Lower lobe of right lung (tissue), 2 donors: ENCODE results near the gene FBF1. TPM values are rescaled to one million over a fixed set of nuclear protein-coding genes. Genes with fewer than 3 reads are reported as not detected.

Experiments used
- ATAC-seq, 2 donors: fragments of 200-7000 bp; cut with Tn5 transposase; one replicate each; pipeline ENCODE4 v1.9.1; 2020 to 2022; ENCODE audit warnings: mild to moderate bottlenecking in 2 of 2, moderate library complexity in 2 of 2
- DNase-seq: peaks from one replicate; pipeline ENCODE4 v3.0.0-alpha.2; 2020
- H3K27ac ChIP-seq: fragments of 200-600 bp; one replicate; pipeline ENCODE4 v1.8.0; 2022
- H3K27me3 ChIP-seq: fragments of 200-600 bp; one replicate; pipeline ENCODE4 v1.8.0; 2022; ENCODE audit warnings: low read depth
- H3K36me3 ChIP-seq: fragments of 200-600 bp; one replicate; pipeline ENCODE4 v1.8.0; 2022; ENCODE audit warnings: mild to moderate bottlenecking
- H3K4me1 ChIP-seq: fragments of 200-600 bp; one replicate; pipeline ENCODE4 v1.8.0; 2022
- H3K4me3 ChIP-seq: fragments of 200-600 bp; one replicate; pipeline ENCODE4 v1.8.0; 2022; ENCODE audit warnings: mild to moderate bottlenecking
- H3K9me3 ChIP-seq: fragments of 200-600 bp; one replicate; pipeline ENCODE4 v1.8.0; 2022
- intact Hi-C: fragments of 100-400 bp; cut with DNase I; formaldehyde crosslinking; loops from one replicate; pipeline ENCODE4 v1.11.0; 2022
- total RNA-seq: library from RNA; stranded (reverse); fragmentation: NEBNext Ultra II Directional; extraction: Animal tissue kit (Norgen Biotek cat#: 25700); gene quantifications from one replicate; pipeline ENCODE4 v1.2.1, GENCODE V29; 2021
- TF ChIP-seq, protein P1 (sequence below): fragments of 200-600 bp; IDR thresholded peaks from one replicate; pipeline ENCODE4 v1.8.0; 2022; ENCODE audit warnings: antibody characterized with exemption, mild to moderate bottlenecking
- donor health status: DM: no; HTN: yes; CAD: no; lungs with severe emphysema.

FBF1 gene
- total RNA-seq, 1 donor from 2014 or later: 13.1 TPM

DNA sequence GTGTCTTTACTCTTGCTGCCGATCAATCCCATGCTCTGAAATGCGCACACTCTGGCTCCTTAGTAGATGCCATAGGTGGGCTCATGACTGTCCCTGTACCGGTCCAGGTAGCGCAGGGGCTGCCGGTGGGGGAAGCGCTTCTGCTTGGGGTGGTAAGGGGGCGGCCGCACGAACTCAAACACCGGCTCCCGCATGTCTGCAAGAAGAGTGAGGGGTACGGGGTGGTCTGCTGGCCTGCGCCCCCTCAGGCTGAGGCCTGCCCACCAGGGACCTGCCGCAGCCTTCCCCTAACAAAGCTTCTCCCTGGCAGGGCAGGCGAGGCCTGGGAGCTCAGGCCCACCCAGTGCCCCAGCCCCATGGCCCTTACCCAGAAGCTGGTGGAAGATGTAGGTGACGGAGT, 42.1 kb downstream of the FBF1 start:
- Histone ChIP-seq H3K27me3 (no peaks in the 10 kb centered on the region), H3K27ac (no peak overlapping the region), H3K4me3 (no peak overlapping the region), H3K9me3 (no peaks in the 10 kb centered on the region), H3K36me3 (peaks cover 60% of the 10 kb centered on the region), H3K4me1 (peaks cover 36% of the 10 kb centered on the region)
- intact Hi-C loops: no loop called here
- no peak for ATAC-seq
- TF ChIP-seq, protein P1, sequence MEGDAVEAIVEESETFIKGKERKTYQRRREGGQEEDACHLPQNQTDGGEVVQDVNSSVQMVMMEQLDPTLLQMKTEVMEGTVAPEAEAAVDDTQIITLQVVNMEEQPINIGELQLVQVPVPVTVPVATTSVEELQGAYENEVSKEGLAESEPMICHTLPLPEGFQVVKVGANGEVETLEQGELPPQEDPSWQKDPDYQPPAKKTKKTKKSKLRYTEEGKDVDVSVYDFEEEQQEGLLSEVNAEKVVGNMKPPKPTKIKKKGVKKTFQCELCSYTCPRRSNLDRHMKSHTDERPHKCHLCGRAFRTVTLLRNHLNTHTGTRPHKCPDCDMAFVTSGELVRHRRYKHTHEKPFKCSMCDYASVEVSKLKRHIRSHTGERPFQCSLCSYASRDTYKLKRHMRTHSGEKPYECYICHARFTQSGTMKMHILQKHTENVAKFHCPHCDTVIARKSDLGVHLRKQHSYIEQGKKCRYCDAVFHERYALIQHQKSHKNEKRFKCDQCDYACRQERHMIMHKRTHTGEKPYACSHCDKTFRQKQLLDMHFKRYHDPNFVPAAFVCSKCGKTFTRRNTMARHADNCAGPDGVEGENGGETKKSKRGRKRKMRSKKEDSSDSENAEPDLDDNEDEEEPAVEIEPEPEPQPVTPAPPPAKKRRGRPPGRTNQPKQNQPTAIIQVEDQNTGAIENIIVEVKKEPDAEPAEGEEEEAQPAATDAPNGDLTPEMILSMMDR: no peak
- peak; percentile 46 for DNase-seq

- Histone ChIP-seq H3K36me3 (peaks cover 55% of the 10 kb centered on the region), H3K9me3 (no peaks in the 10 kb centered on the region), H3K4me1 (peaks cover 30% of the 10 kb centered on the region), H3K4me3 (no peak overlapping the region), H3K27ac (no peak overlapping the region), H3K27me3 (no peaks in the 10 kb centered on the region)
- TF ChIP-seq, protein P1: no peak
- no peak for DNase-seq
- no peak for ATAC-seq
- intact Hi-C loops: no loop called here
Measured at GRCh38 chr17:75898065-75898464, 42.8 kb downstream of the FBF1 start.

DNA sequence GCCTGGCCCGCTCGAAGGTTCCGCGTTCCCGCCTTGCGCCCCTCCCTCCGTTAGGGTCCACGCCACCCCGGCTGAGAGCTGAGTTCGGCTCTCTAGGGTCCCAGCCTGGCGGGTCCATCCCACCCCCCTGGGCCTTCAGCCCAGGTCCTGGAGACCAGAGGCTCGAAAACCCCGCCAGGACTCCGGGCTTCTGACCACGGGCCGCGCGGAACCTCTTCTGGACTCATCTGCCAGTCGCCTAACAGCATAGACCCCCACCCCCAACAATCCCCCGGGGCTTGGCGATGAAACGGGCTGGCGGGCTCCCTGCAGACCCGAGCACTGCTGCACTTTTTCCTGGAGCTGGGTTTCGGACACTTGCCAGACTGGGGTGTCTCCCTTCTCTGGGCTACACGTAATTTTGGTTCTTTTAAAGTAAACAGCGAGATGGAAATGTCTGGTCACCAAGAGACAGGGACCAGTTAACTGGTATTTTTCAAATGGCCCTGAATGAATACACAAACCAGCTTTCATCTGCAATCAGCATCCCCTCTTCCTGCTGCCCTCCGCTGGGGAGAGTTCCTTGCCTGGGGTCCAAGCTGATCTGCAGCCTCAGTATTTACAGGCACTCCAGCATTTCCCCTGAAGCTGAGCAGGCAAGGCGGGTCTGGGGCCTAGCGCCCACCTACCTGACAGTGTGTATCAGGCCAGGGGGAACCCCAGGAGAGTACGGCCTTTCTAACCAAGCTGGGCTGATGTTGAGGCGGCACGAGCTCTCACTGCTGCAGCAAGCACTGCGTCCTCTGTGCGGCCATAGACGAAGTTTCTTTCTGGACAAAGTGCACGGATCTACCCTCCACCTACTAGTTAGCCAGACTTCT, 43.5 kb downstream of the FBF1 start:
- TF ChIP-seq, protein P1: no peak
- Histone ChIP-seq H3K27me3 (no peaks in the 10 kb centered on the region), H3K36me3 (peaks cover 52% of the 10 kb centered on the region), H3K9me3 (no peaks in the 10 kb centered on the region), H3K27ac (peak overlapping the region; percentile 98), H3K4me3 (peak overlapping the region; percentile 83), H3K4me1 (peaks cover 30% of the 10 kb centered on the region)
- DNase-seq: no peak
- intact Hi-C loops: no loop called here
- no peak for ATAC-seq

- Histone ChIP-seq H3K9me3 (no peaks in the 10 kb centered on the region), H3K27me3 (no peaks in the 10 kb centered on the region), H3K36me3 (peaks cover 52% of the 10 kb centered on the region), H3K4me3 (peak within 1 kb of the TSS; percentile 83), H3K4me1 (peaks cover 30% of the 10 kb centered on the region), H3K27ac (peak within 1 kb of the TSS; percentile 98)
- intact Hi-C loops: no loop called here
- DNase-seq (peak; percentile 91), ATAC-seq (peak; percentile 91 to 93)
- TF ChIP-seq, protein P1: peak; percentile 29
Measured at GRCh38 chr17:75896415-75897159, 44.3 kb downstream of the FBF1 start, which contains the start of gene TRIM65. Gene TRIM65, minus strand, starts transcription at chr17:75896951. Its CDS starts 14 bp downstream, at chr17:75896937.

DNA sequence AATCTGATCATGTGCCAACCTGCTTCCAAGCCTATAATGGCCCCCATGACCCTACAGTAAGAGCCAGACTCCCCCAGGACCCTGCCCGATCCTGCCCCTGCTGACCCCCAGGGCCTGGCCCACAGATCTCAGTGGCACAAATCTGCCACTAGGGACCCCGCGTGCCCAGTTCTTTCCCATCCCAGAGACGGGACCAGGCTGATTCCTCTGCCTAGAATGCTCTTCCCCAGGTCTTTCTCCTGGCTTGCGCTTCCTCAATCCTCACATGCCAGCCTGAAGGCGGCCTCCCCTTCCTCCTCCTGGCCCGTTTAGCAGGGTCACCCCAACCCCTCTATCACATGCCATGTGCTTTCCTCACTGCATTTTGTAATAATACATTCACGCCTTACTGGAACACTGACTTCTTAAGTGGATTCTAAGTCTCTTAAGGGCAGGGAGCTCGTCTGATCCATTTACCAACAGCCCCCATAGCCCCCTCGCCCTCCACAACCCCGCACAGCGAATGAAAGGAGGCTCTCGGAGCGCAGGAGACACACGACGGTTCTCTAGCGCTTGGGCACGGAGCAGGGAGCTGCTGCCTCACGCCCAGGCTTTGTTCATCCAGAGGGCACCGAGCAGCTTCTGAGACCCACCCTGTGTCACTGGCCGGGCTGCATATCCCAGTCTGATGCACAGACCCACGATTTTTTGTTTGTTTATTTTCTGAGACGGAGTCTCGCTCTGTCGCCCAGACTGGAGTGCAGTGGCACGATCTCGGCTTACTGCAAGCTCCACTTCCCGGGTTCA, 45.3 kb downstream of the FBF1 start:
- peaks cover 52% of the 10 kb centered on the region for H3K36me3 ChIP-seq
- DNase-seq (no peak), ATAC-seq (peak in 1 of 2 donors; percentile 11)
- TF ChIP-seq, protein P1: peak; percentile 18
- peaks cover 30% of the 10 kb centered on the region for H3K4me1 ChIP-seq
- H3K4me3 ChIP-seq: peak overlapping the region; percentile 83
- no peaks in the 10 kb centered on the region for H3K9me3 ChIP-seq
- intact Hi-C loops: no loop called here
- H3K27ac ChIP-seq: peak overlapping the region; percentile 98
- H3K27me3 ChIP-seq: no peaks in the 10 kb centered on the region
